HG03565 (cell line): ENCODE results near the gene CLCN7.
A peak's percentile ranks its signal among the peaks of the same experiment; 100 is the strongest.

Experiments
- ATAC-seq: cut with Tn5 transposase; IDR thresholded peaks from one replicate; pipeline ENCODE4 v1.9.1; 2021; ENCODE audit warnings: mild to moderate bottlenecking, moderate library complexity; ENCODE audit not compliant: unreplicated experiment

The CLCN7 gene

GRCh38 chr16:1432388-1433262 lies 42.2 kb downstream of the CLCN7 start:
- ATAC-seq = no peak

GRCh38 chr16:1431497-1432270 lies 43.1 kb downstream of the CLCN7 start:
- no peak for ATAC-seq

- no peak for ATAC-seq
Observed at GRCh38 chr16:1430759-1431496, 43.9 kb downstream of the CLCN7 start, which contains the start of gene PERCC1. PERCC1 (plus strand) TSS chr16:1431078; CDS start chr16:1432594, 1,516 bp downstream.

- no peak for ATAC-seq
Observed at GRCh38 chr16:1430214-1430758, 44.5 kb downstream of the CLCN7 start.

GRCh38 chr16:1429631-1430030 lies 45.2 kb downstream of the CLCN7 start:
- no peak for ATAC-seq

- no peak for ATAC-seq
Observed at GRCh38 chr16:1429012-1429411, 45.8 kb downstream of the CLCN7 start.

- ATAC-seq = no peak
Observed at GRCh38 chr16:1428511-1428910, 46.3 kb downstream of the CLCN7 start.

- ATAC-seq = no peak
Observed at GRCh38 chr16:1427473-1428461, 47.1 kb downstream of the CLCN7 start.

- no peak for ATAC-seq
Observed at GRCh38 chr16:1426734-1427471, 47.9 kb downstream of the CLCN7 start.

- ATAC-seq = no peak
Observed at GRCh38 chr16:1425616-1426370, 49.0 kb downstream of the CLCN7 start.

GRCh38 chr16:1424028-1424427 lies 50.8 kb downstream of the CLCN7 start:
- ATAC-seq = no peak

- ATAC-seq = no peak
Observed at GRCh38 chr16:1422076-1422475, 52.8 kb downstream of the CLCN7 start.

GRCh38 chr16:1420111-1420539 lies 54.7 kb downstream of the CLCN7 start:
- ATAC-seq = no peak

- ATAC-seq = no peak
Observed at GRCh38 chr16:1416521-1416941, 58.3 kb downstream of the CLCN7 start.

GRCh38 chr16:1414532-1415260 lies 60.1 kb downstream of the CLCN7 start, which contains the start of gene UNKL:
UNKL (minus strand) TSS chr16:1414704; CDS start chr16:1414691, 13 bp downstream.
- ATAC-seq = peak; percentile 26

GRCh38 chr16:1413684-1414531 lies 60.9 kb downstream of the CLCN7 start:
- ATAC-seq = peak; percentile 25
